PC-9 (cell line): ENCODE results near the gene COG4. TPM values are rescaled to one million over a fixed set of nuclear protein-coding genes. Genes with fewer than 3 reads are reported as not detected.

ENCODE experiments used
- BruUV-seq: library from RNA; stranded (reverse); fragments of 400-500 nt; replicated peaks from 2 replicates; lab custom pipeline; 2021; lab: Mats Ljungman, UMichigan
- CTCF ChIA-PET: fragments of 300-600 bp; sonication (Branson Sonifier 250); formaldehyde crosslinking; loops from one replicate; lab custom pipeline; 2022; ENCODE audit warnings: antibody characterized with exemption; lab: Charles Lee
- POLR2A ChIA-PET: fragments of 300-600 bp; sonication (Branson Sonifier 250); formaldehyde crosslinking; loops from one replicate; lab custom pipeline; 2022; ENCODE audit warnings: antibody characterized with exemption; ENCODE audit not compliant: unreplicated experiment; lab: Charles Lee
- DNase-seq, 2 experiments: peaks; one replicate each; pipeline versions ENCODE4 v3.0.0 to v3.0.0-alpha.2; 2015 to 2022; ENCODE audit warnings: mixed read lengths in 1 of 2
- H2AFZ ChIP-seq: fragments of 200-600 bp; sonication (generic); 2 replicates; pipeline ENCODE4 v1.8.1; 2017; ENCODE audit warnings: antibody characterized with exemption
- H3F3A ChIP-seq: fragments of 200-600 bp; sonication (generic); 2 replicates; pipeline ENCODE4 v1.8.1; 2017; ENCODE audit warnings: antibody characterized with exemption, mild to moderate bottlenecking, low read depth; ENCODE audit not compliant: insufficient read depth
- H3K27ac ChIP-seq: fragments of 200-600 bp; sonication (generic); 2 replicates; pipeline ENCODE4 v1.6.1; 2016; ENCODE audit warnings: mixed run types
- H3K27me3 ChIP-seq: fragments of 200-600 bp; sonication (generic); 2 replicates; pipeline ENCODE4 v1.6.1; 2016; ENCODE audit warnings: low read depth, mixed run types; ENCODE audit not compliant: insufficient read depth
- H3K36me3 ChIP-seq: fragments of 200-600 bp; sonication (generic); 2 replicates; pipeline ENCODE4 v1.6.1; 2016; ENCODE audit warnings: low read depth, mixed run types
- H3K4me1 ChIP-seq: fragments of 200-600 bp; sonication (generic); replicated peaks from 2 replicates; pipeline ENCODE4 v1.6.1; 2016; ENCODE audit warnings: mixed run types; ENCODE audit not compliant: insufficient read depth
- H3K4me2 ChIP-seq: fragments of 200-600 bp; sonication (generic); 2 replicates; pipeline ENCODE4 v1.6.1; 2017; ENCODE audit warnings: mixed run types
- H3K4me3 ChIP-seq: fragments of 200-600 bp; sonication (generic); 2 replicates; pipeline ENCODE4 v1.6.1; 2016; ENCODE audit warnings: mixed run types
- H3K79me2 ChIP-seq: fragments of 200-600 bp; sonication (generic); 2 replicates; pipeline ENCODE4 v1.6.1; 2017; ENCODE audit warnings: low read depth, mixed run types
- H3K9me2 ChIP-seq: fragments of 200-600 bp; sonication (generic); 2 replicates; pipeline ENCODE4 v1.8.1; 2017; ENCODE audit warnings: mild to moderate bottlenecking; ENCODE audit not compliant: insufficient read depth
- H3K9me3 ChIP-seq: fragments of 200-600 bp; sonication (generic); 2 replicates; pipeline ENCODE4 v1.8.1; 2016; ENCODE audit warnings: low read depth; ENCODE audit not compliant: insufficient read depth
- H4K20me1 ChIP-seq: fragments of 200-600 bp; sonication (generic); 2 replicates; pipeline ENCODE4 v1.8.1; 2017; ENCODE audit not compliant: insufficient read depth
- EZH2 ChIP-seq: fragments of 200-600 bp; sonication (generic); IDR thresholded peaks from 2 replicates; pipeline ENCODE4 v1.8.0; 2017; ENCODE audit warnings: antibody characterized with exemption, low read depth
- intact Hi-C: fragments of 100-400 bp; cut with micrococcal nuclease; formaldehyde crosslinking; loops from one replicate; pipeline ENCODE4 v1.10.0; 2022; ENCODE audit not compliant: unreplicated experiment
- total RNA-seq: library from RNA; stranded (reverse); gene quantifications from 2 replicates; pipeline ENCODE4 v1.2.3, GENCODE V29; 2021
- TF ChIP-seq, protein P1 (sequence below): fragments of 200-600 bp; sonication (generic); conservative IDR thresholded peaks from 2 replicates; pipeline ENCODE4 v1.6.1; 2017; ENCODE audit warnings: mixed run types, antibody characterized with exemption, mild to moderate bottlenecking, moderate library complexity

Gene COG4
- total RNA-seq, 1 experiment from 2014 or later: 61.1 TPM

DNA sequence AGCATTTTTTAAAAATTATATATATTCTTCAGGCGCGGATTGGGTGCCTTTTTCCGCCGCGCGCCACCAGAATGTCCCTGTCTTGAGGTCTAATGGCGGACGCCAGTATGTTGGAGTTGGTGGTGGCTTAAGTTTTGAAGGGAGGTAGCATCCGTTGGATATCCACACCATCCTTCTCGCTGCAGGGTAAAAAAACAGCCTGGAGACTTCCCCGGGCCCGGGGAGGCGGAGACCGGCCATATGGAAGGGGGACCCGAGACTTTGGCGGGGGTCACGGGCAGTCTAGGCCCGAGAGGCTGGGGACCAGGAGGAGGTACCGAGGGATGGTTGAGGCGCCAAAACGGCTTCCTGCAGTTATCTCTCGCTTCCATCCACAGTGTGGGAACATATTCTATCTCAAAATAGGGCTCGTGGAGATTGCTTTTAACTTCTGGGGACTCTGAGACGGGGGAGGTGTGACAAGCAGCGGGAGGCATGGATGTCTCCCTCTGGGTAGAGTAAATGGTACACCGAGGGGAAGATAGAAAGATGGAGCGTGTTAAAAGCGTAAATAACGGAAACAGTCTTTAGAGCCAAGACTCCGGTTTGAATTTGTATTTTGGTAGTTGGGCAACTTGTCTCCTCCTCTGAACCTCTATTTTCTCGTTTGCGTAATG lies 517 bp upstream of the COG4 start, which contains the start of gene SF3B3:
SF3B3 (plus strand) TSS at position 74 of the 656 bp plus-strand sequence. CDS start 2,841 bp downstream, outside the sequence.
- H3K27ac ChIP-seq: peak within 1 kb of the TSS; percentile 88
- CTCF ChIA-PET: no interaction called here
- no TSS peak for BruUV-seq
- H3K27me3 ChIP-seq: no peaks in the 10 kb centered on the region
- peaks cover 24% of the 10 kb centered on the region for H3F3A ChIP-seq
- no peaks in the 10 kb centered on the region for H3K9me3 ChIP-seq
- H3K4me1 ChIP-seq: peaks cover 40% of the 10 kb centered on the region
- POLR2A ChIA-PET: interaction anchor here (0.6 to 0.7 kb wide), 3 partner anchors 18 to 144 kb away, joined by 3 to 14 read pairs (median 11); no protein-coding TSS in a partner anchor
- H3K79me2 ChIP-seq: peaks cover 74% of the 10 kb centered on the region
- TF ChIP-seq EZH2: no peak
- TF ChIP-seq, protein P1, sequence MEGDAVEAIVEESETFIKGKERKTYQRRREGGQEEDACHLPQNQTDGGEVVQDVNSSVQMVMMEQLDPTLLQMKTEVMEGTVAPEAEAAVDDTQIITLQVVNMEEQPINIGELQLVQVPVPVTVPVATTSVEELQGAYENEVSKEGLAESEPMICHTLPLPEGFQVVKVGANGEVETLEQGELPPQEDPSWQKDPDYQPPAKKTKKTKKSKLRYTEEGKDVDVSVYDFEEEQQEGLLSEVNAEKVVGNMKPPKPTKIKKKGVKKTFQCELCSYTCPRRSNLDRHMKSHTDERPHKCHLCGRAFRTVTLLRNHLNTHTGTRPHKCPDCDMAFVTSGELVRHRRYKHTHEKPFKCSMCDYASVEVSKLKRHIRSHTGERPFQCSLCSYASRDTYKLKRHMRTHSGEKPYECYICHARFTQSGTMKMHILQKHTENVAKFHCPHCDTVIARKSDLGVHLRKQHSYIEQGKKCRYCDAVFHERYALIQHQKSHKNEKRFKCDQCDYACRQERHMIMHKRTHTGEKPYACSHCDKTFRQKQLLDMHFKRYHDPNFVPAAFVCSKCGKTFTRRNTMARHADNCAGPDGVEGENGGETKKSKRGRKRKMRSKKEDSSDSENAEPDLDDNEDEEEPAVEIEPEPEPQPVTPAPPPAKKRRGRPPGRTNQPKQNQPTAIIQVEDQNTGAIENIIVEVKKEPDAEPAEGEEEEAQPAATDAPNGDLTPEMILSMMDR: no peak
- H3K4me2 ChIP-seq: peak within 1 kb of the TSS; percentile 100
- DNase-seq: peak; percentile 49 to 62
- intact Hi-C loops: loop anchor here (2.0 kb wide), 1 partner anchor 143 kb away; no protein-coding TSS in a partner anchor
- peak within 1 kb of the TSS; percentile 96 for H2AFZ ChIP-seq
- H3K36me3 ChIP-seq: peaks cover 40% of the 10 kb centered on the region
- H3K4me3 ChIP-seq: peak within 1 kb of the TSS; percentile 99
- H3K9me2 ChIP-seq: no peaks in the 10 kb centered on the region
- H4K20me1 ChIP-seq: peaks cover 38% of the 10 kb centered on the region

DNA sequence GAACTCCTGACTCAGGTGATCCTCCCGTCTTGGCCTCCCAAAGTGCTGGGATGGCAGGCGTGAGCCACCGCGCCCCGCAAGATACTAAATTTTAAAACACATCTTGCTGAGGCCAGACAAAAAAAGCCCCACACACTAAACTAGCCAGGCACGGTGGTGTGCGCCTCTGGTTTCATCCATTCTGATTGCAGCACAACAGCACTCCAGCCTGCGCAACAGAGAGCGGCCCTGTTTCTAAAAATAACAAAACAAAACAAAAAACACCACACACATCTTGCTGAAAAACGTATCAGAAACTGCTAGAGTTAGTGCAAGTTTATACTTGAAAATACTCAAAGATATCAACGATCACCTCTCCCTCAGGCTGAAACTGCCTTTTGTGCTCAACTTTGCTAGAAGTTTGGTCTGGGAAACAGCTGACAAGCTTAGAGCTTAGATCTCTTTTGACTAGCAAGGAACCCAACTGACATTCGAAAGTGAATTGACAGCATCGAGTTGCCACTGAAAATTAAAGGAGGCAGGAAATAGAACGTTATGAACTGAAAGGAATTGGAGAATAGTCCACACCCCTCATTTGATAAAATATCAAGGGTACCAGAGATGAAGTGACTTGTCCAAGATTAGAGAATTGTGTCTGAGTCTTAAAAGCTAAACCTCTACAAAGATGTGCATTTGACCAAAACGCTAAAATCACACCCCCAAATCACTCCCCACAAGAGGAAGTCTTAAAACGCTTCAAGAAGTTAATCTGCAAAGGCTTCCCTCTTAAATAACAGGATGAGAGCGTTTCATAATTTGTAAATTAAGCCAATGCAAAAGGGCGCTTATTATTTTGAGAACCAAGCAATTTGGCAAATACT lies 908 bp downstream of the COG4 start:
- peaks cover 60% of the 10 kb centered on the region for H3K79me2 ChIP-seq
- ChIA-PET CTCF (no interaction called here), POLR2A (no interaction called here)
- intact Hi-C loops: loop anchor here (1.0 to 2.0 kb wide), 2 partner anchors 46 to 142 kb away; no protein-coding TSS in a partner anchor
- H3K36me3 ChIP-seq: peaks cover 26% of the 10 kb centered on the region
- no peaks in the 10 kb centered on the region for H3K9me3 ChIP-seq
- peaks cover 34% of the 10 kb centered on the region for H3K4me1 ChIP-seq
- peak overlapping the region; percentile 88 for H3K27ac ChIP-seq
- H2AFZ ChIP-seq: peak overlapping the region; percentile 96
- peak overlapping the region; percentile 99 for H3K4me3 ChIP-seq
- no peaks in the 10 kb centered on the region for H3K9me2 ChIP-seq
- BruUV-seq: no TSS peak
- TF ChIP-seq, protein P1: no peak
- TF ChIP-seq EZH2: no peak
- no peak for DNase-seq
- H4K20me1 ChIP-seq: peaks cover 24% of the 10 kb centered on the region
- peak overlapping the region; percentile 100 for H3K4me2 ChIP-seq
- H3F3A ChIP-seq: peaks cover 14% of the 10 kb centered on the region
- no peaks in the 10 kb centered on the region for H3K27me3 ChIP-seq

DNA sequence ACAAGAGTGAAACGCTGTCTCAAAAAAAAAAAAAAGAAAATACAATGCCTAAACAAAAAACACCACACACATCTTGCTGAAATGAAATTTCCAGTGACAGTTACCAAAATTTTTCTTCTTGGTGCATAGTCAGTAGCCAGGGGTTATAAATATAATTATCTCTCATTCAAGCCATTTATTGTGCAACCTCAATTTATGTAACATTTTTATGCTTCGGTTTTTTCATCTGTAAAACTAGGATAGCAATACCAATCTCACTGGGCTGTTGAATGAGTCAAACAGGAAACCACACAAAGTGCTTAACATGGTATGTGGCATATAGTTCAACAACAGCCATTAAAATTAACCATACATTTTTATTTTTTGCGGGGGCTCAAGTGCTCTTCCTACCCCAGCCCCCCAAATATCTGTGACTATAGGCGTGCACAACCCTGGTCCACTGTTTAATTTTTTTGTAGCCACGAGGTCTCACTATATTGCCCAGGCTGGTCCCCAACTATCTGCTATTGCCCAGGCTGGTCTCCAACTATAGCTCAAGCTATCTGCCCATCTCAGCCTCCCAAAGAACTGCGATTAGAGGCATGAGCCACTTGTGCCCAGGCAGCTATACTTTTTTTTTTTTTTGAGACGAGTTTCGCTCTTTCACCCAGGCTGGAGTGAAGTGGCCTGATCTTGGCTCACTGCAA lies 2.6 kb downstream of the COG4 start:
- BruUV-seq: no TSS peak
- ChIA-PET CTCF (no interaction called here), POLR2A (no interaction called here)
- H3K27ac ChIP-seq: no peak overlapping the region
- peaks cover 17% of the 10 kb centered on the region; the same call in 1 of the 2 replicates for H3K36me3 ChIP-seq
- no peak overlapping the region for H3K4me3 ChIP-seq
- H3F3A ChIP-seq: peaks cover 14% of the 10 kb centered on the region
- peaks cover 17% of the 10 kb centered on the region for H3K4me1 ChIP-seq
- H3K79me2 ChIP-seq: peaks cover 43% of the 10 kb centered on the region
- H3K27me3 ChIP-seq: no peaks in the 10 kb centered on the region
- intact Hi-C loops: no loop called here
- TF ChIP-seq, protein P1: no peak
- no peak for TF ChIP-seq EZH2
- no peak overlapping the region for H2AFZ ChIP-seq
- H3K9me2 ChIP-seq: no peaks in the 10 kb centered on the region
- no peaks in the 10 kb centered on the region for H3K9me3 ChIP-seq
- DNase-seq: peak in 1 of 2 experiments; percentile 39
- no peak overlapping the region for H3K4me2 ChIP-seq
- peaks cover 9% of the 10 kb centered on the region for H4K20me1 ChIP-seq
